Measurements from ENCODE around the gene FRS2.

FRS2 gene

DNA sequence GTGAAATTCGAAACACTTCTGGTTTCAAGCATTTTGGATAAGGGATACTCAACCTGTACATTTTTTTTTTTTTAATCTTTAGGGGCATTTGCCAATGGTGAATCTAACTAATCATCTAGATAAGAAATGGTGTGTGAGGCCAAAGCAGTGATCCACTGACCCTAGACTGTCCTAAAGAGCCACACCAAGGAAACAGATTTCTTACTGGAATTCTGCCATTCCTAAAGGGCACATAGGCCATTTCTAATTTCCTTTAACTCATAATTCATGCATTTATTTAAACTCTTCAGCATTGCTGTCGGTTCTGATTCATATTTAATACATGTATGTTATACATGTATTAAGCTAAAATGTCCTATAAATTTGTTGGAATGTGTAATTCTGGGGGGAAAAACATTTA, 47.2 kb downstream of the FRS2 start:
- no peak overlapping the region for H3K4me3 ChIP-seq (ENCODE audit: low read length)
- DNase-seq (ENCODE audit: low read depth, low spot score) = no peak

DNA sequence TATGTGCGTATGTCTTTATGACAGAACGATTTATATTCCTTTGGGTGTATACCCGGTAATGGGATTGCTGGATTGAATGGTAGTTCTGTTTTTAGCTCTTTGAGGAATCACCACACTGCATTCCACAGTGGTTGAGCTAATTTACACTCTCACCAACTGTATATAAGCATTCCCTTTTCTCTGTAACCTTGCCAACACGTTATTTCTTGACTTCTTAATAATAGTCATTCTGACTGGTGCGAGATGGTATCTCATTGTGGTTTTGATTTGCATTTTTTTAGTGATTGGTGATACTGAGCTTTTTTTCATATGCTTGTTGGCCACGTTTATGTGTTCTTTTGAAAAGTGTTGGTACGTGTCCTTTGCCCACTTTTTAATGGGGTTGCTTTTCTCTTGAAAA, 49.7 kb downstream of the FRS2 start:
- no peak for DNase-seq (ENCODE audit: low read depth, low spot score)
- H3K4me3 ChIP-seq (ENCODE audit: low read length) = no peak overlapping the region

DNA sequence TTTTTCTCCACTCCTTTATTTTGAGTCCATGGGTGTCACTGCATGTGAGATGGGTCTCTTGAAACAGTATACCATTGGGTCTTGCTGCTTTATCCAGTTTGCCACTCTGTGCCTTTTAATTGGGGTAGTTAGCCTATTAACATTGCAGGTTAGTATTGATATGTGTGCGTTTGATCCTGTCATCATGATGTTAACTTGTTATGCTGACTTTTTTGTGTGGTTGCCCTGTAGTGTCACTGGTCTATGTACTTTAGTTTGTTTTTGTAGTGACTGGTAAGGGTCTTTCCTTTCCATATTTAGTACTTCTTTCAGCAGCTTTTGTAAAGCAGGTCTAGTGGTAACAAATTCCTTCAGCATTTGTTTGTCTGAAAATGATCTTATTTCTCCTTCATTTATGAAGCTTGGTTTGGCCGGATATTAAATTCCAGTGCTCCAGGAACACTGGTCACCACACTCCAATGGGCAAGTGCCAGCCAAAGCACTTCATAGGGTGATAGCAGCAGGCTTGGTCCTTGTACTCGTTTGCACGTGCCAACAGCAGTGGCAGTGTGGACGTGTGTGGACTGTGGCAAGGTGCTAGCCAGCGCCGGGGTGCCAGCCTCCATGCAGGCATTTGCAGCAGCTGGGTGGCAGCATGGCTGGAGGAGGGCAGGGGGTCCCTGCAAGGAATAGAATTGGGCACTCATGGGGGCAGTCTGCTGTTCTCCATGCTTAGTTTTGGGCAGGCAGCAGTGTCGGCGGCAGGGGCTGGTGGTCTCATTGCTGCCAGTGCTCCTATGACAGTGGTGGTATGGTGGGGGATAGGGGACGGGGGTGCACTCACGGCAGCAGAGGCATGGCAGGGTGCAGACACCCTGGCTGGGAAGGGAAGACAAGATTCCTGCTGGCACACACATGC, 53.5 kb downstream of the FRS2 start:
- no peak overlapping the region for H3K4me3 ChIP-seq (ENCODE audit: low read length)
- no peak for DNase-seq (ENCODE audit: low read depth, low spot score)

DNA sequence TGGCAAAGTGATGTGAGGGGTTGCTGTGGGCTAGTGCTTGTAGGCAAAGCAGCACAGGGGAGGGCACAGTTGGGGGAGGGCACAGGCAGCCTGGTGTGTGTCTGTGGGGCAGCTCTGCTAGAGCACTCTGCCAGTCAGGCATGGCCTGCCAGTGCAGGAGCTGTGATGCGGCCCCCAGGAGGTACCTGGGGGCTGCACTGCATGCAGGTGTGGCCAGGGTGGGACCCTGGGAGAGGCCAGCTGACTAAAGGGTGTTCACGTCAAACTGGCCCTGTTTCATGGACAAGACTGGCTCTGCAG, 54.1 kb downstream of the FRS2 start:
- no peak overlapping the region for H3K4me3 ChIP-seq (ENCODE audit: low read length)
- no peak for DNase-seq (ENCODE audit: low read depth, low spot score)

- no peak for DNase-seq (ENCODE audit: low read depth, low spot score)
- no peak overlapping the region for H3K4me3 ChIP-seq (ENCODE audit: low read length)
These were observed 54.7 kb downstream of the FRS2 start for GRCh38 chr12:69524755-69525469.

DNA sequence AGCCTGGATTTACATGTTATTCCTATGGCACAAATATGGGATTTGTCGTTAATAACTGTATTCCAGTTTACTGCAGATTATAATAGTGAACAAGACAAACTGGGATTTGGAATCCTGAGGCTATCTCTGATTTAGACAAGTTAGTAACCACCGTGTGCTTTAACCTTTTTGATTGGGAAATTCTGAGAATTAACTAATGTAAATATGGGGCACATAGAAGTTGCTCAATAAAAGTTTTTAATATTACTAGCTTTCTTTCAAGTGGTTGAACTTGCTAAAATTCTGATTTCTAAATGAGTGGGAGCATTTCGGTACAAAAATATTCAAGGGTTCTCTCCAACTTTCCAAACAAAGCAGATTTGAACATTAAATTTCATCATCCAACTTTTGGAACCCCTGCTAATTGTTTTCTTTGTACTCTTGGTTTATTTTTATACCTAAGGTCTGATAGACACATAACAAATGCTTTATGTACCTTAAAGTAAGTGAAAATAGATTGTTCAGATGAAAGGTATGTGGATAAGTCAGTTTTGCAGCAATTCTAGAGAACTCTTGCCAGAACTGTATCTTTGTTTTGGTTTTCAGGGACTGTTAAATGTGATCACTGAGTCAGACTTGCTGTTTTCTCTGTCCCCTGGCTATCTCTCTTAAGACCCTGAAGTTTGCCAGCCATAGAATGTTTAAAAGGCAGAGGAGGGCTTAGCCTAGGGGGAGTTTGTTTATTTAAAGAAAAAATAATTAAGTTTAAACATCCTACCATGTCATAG, 57.5 kb downstream of the FRS2 start:
- no peak overlapping the region for H3K4me3 ChIP-seq (ENCODE audit: low read length)
- DNase-seq (ENCODE audit: low read depth, low spot score) = no peak

DNA sequence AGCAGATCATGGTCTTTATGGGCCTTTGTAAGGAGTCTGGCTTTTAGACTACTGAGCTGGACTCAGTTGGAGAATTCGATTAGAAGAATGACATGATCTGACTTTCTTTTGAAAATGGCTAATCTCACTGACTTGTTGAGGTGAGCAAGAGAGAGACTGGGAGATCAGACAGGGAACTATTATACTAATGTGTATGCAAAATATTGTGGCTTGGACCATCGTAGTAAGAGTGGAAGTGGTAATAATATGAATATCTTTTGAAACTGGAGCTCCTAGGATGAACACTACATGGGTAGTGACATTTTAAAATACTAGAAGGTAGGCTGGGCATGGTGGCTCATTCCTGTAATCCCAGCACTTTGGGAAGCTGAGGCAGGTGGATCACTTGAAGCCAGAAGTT, 58.8 kb downstream of the FRS2 start:
- DNase-seq (ENCODE audit: low read depth, low spot score) = no peak
- H3K4me3 ChIP-seq (ENCODE audit: low read length) = no peak overlapping the region

DNA sequence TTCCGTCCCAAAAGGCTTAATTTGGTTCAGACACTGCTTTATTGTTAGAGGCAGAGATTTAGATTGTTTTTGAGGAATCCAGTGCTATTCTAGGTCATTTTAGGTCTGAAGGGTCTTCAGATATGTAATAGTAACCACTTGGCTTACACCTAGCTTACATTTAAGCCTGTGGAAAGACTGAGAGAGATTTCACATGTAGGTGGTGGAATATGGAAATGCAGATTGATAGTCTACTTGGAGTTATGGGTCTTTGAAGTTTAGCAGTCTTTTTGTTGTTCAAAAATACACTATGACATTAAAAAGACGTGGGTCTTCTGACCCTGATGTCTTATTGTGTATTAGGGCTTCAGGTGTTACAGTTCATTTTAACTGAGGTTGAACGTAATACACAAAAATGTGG, 63.7 kb downstream of the FRS2 start:
- no peak for DNase-seq (ENCODE audit: low read depth, low spot score)
- no peak overlapping the region for H3K4me3 ChIP-seq (ENCODE audit: low read length)

DNA sequence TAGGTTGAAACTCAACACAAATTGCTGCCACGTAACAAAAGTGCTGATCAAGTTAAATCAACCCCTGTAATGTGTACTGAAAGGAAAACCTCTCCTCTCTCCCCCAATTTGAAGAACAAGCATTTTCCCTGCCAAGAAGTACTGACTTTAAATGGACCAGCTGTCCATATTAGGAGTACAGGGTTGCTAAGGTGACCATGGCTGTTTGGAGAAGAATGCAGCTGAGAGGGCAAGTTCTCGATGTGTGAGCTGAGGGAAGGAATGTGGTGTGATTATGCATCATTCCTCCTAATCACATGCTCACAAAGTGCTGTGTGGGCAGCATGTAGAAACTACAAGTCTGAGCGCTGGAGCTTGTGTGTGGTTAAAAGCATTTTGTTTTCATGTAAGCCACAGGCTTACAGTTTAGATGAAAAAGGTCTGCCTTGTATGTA, 64.2 kb downstream of the FRS2 start:
- no peak overlapping the region for H3K4me3 ChIP-seq (ENCODE audit: low read length)
- peak; percentile 75 for DNase-seq (ENCODE audit: low read depth, low spot score)

DNA sequence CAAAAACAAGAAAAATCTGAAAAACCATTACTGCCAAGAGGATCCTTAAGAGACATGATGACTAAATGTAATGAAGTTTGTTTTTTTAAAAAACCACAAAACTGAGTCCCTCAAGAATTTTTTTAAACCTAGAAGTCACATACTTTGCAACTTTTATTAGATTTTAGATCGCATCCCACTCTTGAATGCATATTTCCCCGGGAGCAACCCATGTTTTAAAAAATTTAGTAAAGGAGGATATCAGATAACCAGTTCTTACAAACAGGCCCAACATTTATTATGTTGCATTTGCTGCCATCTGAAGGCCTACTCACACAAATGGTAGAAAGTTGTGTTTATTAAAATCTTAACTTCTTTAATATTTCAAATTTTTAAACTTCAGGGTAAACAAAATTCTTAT, 70.8 kb downstream of the FRS2 start:
- DNase-seq (ENCODE audit: low read depth, low spot score) = no peak
- H3K4me3 ChIP-seq (ENCODE audit: low read length) = no peak overlapping the region

- H3K4me3 ChIP-seq (ENCODE audit: low read length) = no peak overlapping the region
- no peak for DNase-seq (ENCODE audit: low read depth, low spot score)
These were observed 73.9 kb downstream of the FRS2 start for GRCh38 chr12:69544087-69544486.

DNA sequence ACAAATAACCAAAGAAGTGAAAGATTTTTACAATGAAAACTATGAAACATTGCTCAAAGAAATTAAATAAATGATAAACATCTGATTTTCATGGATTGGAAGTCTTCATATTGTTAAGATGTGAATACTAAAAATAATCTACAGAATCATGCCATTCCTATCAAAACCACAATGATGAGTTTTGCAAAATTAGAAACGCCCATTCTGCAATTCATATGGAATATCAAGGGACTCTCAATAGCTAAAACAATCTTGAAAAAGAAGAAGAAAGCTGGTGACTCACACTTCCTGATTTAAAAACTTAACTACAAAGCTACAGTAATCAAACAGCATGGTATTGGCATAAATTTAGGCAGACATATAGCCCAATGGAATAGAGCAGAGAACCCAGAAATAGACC, 74.9 kb downstream of the FRS2 start:
- H3K4me3 ChIP-seq (ENCODE audit: low read length) = no peak overlapping the region
- no peak for DNase-seq (ENCODE audit: low read depth, low spot score)

- DNase-seq (ENCODE audit: low read depth, low spot score) = no peak
- no peak overlapping the region for H3K4me3 ChIP-seq (ENCODE audit: low read length)
These were observed 76.7 kb downstream of the FRS2 start for GRCh38 chr12:69546693-69547438.

GRCh38 chr12:69548687-69549086, 78.5 kb downstream of the FRS2 start:
- no peak for DNase-seq (ENCODE audit: low read depth, low spot score)
- no peak overlapping the region for H3K4me3 ChIP-seq (ENCODE audit: low read length)

DNA sequence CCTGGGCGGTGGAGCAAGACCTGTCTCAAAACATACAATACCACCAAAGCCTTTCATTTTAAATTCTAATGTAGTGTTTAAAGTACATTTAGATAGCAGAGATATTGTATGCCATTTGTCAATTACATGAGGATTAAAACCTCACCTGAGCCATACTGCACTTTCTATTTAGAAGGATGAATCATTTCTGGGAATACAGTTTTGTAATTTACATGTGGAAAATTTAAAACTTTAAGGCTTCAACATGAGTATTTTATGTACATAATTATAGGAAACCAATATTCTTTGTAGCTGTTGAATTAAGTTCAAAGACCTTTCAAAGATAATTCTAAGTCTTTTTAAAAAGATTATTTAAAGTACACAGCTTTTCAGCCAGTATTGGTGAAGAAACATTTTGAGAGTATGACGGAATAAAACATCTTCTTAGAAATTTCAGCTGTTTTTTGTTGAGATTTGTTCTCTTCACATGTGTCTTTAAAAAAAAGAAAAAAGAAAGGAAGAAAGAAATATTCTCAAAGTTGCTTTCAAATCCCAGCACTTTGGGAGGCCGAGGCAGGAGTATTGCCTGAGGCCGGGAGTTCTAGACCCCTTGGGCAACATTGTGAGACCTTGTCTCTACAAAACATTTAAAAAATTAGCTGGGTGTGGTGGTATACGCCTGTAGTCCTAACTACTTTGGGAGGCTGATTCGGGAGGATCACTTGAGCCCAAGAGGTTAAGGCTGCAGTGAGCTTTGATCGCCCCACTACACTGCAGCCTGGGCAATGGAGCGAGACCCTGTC, 80.6 kb downstream of the FRS2 start:
- no peak for DNase-seq (ENCODE audit: low read depth, low spot score)

GRCh38 chr12:69553628-69554248, 83.5 kb downstream of the FRS2 start:
- no peak overlapping the region for H3K4me3 ChIP-seq (ENCODE audit: low read length)
- DNase-seq (ENCODE audit: low read depth, low spot score) = peak; percentile 8

More for the DNA sequence above, 80.6 kb downstream of the FRS2 start:
- H3K4me3 ChIP-seq (ENCODE audit: low read length) = no peak overlapping the region

DNA sequence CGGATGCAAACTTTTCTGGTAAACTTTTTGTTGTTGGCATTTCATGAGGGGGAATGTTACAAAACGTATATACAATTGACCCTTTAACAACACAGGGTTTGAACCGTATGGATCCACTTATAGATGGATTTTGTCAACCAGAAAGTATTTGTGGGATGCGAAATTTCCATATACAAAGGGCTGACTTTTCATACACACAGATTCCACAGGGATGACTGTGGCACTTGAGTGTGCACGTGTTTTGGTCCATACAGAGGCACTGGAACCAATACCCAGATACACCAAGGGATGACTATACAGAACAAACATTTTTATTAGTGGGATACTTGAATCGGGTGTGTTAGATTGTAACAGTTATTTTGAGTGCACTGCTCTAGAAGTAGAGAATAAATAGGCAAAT, 85.3 kb downstream of the FRS2 start:
- no peak for DNase-seq (ENCODE audit: low read depth, low spot score)
- H3K4me3 ChIP-seq (ENCODE audit: low read length) = no peak overlapping the region

GRCh38 chr12:69556383-69556782, 86.2 kb downstream of the FRS2 start:
- DNase-seq (ENCODE audit: low read depth, low spot score) = no peak
- no peak overlapping the region for H3K4me3 ChIP-seq (ENCODE audit: low read length)

Data from Jurkat, Clone E6-1 (cell line).